Measurements from ENCODE around the gene CDC25A. TPM values are rescaled to one million over a fixed set of nuclear protein-coding genes. Genes with fewer than 3 reads are reported as not detected.
A peak's percentile ranks its signal among the peaks of the same experiment; 100 is the strongest.
"Not testable (repeated sequence)": the region's sequence is repeated elsewhere in the genome, so short reads cannot be mapped to it uniquely, and the experiment has no call there.

The CDC25A gene
- total RNA-seq (2014; rRNA removed; shearing (Covaris generic)), result 13.5 and 16.9 TPM in 2 replicates

DNA sequence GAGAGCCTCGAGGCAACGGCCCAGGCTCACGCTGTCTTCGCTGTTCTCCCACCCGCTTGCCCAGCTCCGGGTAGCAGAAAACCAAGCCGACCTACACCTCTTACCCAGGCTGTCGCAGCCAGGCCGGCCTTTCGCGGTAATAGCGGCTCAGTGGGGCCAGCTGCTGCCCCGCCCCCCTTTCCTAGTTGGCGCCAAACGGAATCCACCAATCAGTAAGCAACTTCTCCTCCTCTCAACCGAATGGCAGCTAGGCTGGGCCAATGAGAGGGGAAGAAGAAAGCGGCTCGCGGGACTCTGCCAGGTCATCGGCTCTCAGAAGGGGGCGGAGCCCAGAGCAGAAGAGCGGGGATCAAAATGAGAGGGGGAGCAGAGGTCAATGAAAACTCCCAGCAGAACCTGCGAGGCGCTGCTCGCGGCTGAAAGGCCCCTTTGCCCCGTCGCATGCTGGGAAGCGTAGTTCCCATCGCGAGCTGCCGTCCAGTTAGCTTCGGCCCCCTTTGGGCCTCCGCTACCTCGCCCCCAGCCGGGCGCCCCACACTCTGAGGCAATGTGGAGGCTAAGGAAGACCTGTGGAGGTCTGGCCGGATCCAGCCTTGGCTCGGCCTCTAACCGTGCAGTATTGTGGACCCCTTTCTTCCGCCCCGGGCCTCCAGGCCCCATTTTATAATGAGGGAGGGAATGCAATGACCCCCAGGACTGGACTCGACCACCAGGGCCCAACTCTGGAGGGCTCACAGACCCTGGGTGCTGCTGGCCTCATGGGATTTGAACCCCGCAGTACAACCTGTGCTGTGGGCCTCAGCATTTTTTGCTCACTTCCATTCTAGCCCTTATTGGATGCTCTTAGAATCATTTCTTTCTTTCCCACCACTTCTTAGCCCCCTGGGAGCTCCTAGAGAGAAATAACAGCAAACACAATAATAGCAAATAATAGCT lies at the start of gene CDC25A:
TSS of gene CDC25A (minus strand) at position 152 of the 936 bp plus-strand sequence. CDS start 470 bp downstream, outside the sequence.
- peak; percentile 99 for DNase-seq (ENCODE audit: low read depth)

GRCh38 chr3:48236531-48236930 lies 48.3 kb upstream of the CDC25A start:
- DNase-seq (ENCODE audit: low read depth), result no peak

- DNase-seq (ENCODE audit: low read depth), result no peak
These were observed 45.3 kb upstream of the CDC25A start for GRCh38 chr3:48233542-48233941.

DNA sequence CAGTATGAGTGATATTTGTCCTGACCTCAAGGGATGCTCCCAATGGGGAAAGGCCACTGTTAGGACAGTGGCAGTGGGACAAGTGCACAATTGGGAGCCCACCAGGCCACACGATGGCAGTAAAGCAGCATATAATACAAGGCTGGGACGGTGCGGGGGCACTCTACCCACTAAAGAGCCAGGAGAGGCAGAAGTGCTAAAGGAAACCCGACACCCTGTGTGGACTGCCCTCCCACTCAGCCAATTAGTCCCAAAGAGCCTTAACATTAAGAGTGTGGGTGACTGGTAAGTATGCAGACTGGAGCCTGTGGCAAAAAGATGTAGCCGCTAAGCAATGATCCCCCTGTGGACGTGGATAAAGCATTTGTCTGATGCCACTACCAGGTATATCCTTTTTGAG lies 44.5 kb upstream of the CDC25A start:
- peak; percentile 85 for DNase-seq (ENCODE audit: low read depth)

- no peak for DNase-seq (ENCODE audit: low read depth)
These were observed 44.0 kb upstream of the CDC25A start for GRCh38 chr3:48232232-48232631.

- no peak for DNase-seq (ENCODE audit: low read depth)
These were observed 38.7 kb upstream of the CDC25A start for GRCh38 chr3:48226939-48227338.

DNA sequence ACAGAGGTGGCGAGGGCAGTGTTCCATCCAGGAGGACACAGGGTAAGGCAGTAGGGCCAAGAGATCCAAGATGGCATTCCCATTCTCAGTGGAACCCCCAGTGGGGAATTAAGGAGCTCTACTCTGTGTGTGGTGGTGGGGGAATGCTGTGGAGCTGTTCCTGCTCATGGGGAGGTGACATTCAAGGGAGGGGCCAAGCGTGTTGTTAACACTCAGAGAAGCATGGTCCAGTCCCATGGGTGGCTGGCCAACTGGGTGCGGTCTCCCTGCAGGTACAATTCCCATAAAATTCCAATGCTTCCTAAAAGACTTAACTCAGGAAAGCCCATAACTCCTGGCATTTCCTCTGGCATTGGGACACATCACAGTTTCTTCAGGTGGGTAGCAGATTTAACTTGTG lies 37.4 kb upstream of the CDC25A start:
- no peak for DNase-seq (ENCODE audit: low read depth)

DNA sequence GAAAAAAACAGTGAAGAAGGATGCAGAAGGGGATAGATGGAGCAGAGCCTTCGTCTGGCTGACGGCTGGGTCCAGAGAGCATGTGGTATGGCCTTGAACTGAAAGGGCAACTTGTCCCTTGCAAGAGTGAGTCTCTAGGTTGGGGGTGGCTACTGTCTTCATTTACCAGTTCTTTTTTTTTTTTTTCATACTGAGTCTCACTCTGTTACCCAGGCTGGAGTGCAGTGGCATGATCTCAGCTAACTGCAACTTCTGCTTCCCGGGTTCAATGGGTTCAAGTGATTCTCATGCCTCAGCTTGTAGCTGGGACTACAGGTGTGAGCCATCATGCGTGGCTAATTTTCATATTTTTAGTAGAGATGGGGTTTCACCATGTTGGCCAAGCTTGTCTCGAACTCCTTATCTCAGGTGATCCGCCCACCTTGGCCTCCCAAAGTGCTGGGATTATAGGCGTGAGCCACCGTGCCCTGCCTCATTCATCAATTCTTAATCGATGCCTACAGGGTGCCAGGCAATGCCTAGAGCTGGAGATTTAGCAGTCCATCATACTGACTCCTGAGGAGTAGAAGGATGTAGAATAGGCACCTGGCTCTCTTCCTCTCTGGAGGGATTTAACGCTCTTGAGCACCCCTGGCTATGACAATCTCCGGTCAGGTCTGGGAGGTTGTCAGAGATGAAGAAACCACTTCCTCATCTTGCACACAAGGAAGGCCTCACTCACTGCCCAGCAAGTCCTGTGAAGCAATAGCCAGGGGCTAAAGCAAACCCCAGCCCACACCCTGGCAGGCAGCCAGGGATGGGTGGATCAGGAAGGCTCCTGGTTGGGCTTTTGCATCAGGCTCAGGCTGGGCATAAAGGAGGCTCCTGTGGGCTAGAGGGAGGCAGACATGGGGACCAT lies 34.6 kb upstream of the CDC25A start, which contains the start of gene CAMP:
TSS of gene CAMP (plus strand) at position 880 of the 898 bp plus-strand sequence. CDS start at position 897, 17 bp downstream.
- peak; percentile 90 for DNase-seq (ENCODE audit: low read depth)

DNA sequence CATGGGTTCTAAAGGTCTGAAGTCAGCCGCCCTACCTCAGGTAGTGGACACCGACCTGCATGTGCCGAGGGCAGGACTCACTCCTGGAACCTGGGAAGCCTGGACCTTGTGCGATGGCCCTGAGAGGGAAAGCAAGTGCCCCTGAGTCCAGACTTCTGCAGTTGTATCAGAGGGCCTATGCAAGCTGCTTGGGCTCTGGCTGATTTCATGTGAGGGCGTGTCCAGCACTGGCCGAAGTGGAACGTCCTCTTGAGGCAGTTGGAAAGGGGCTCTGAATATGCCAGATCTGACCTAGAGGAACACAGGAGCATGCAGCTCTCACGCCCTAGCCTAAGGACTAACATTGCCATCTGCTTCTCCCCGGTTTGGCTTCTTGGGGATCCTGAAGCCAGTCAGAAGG lies 32.5 kb upstream of the CDC25A start:
- DNase-seq (ENCODE audit: low read depth), result no peak

GRCh38 chr3:48219543-48219942 lies 31.3 kb upstream of the CDC25A start:
- DNase-seq (ENCODE audit: low read depth), result peak; percentile 31

DNA sequence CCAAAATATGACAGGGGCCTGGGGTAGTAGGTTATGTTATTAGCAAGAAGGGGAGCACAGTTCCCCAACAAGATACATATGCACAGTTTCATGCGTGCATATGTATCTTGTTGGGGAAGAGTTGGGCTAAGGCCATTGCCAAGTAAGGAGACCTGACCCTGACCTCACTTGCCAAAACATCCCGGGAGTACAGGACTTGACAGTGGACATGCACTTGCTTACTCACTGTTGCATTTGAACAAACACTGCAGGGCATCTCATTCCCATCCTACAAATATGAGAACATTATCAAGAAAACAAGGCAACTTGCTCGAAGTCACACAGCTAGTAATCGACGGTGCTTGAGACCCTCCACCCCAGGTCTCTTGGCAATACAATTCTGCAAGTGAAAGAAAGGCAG lies 30.3 kb upstream of the CDC25A start:
- DNase-seq (ENCODE audit: low read depth), result no peak

DNA sequence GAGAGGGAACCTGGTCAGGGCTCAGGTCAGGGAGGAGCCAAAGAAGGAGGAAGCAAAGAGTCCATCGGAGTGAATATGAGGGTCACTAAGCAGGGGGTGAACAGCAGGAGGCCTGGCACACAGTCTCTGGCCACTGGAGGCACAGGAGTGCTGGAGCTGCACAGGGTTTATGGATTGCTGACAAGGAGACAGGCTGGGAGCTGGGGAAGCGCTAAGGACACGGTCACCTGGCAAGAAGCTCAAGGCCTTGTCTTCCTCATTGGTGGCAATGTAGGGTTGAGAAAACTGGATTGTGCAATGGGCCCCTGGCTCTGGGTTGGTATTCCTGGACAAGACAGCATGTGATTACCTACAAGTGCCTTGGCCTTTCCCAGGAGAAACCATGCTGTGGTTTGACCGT lies 29.2 kb upstream of the CDC25A start:
- no peak for DNase-seq (ENCODE audit: low read depth)

GRCh38 chr3:48215876-48216275 lies 27.7 kb upstream of the CDC25A start:
- no peak for DNase-seq (ENCODE audit: low read depth)

DNA sequence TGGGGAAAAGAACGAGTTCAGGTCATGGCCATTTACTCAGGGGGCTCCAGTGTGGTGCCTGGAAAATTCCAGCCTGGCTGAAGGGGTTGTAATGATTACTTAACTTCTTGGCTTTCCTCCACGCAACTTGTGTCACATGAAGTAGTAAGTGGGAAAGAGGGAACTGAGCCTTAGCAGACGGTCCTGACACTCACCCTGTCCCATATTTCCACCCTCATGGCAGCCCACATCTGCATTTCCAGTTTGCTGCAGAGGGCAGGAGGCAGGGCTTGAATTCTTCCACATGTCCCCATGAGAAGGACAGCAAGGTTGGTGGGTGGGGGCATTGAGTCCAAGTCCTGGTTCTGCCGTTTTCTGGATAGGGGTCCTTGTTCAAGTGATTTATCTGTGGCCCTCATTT lies 27.2 kb upstream of the CDC25A start:
- DNase-seq (ENCODE audit: low read depth), result no peak

DNA sequence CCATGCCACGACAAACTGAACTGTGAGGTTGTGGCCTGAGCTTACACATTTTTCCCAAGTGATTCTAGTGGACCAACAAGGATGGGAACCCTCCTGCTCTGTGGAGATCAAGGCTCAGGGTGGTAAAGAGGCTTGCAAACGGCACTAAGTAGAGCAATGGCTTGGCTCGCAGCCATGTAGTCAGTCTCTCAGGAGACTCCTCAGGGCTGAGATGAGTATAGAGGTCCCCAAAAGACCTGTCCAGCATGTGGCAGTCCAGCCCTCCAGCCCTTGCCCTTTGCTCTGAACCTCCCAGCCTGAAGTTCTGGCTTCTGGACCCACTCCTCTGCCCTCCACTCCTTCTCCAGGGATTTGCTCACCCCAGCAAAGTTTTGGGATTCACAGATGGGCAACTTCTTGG lies 26.8 kb upstream of the CDC25A start:
- no peak for DNase-seq (ENCODE audit: low read depth)

DNA sequence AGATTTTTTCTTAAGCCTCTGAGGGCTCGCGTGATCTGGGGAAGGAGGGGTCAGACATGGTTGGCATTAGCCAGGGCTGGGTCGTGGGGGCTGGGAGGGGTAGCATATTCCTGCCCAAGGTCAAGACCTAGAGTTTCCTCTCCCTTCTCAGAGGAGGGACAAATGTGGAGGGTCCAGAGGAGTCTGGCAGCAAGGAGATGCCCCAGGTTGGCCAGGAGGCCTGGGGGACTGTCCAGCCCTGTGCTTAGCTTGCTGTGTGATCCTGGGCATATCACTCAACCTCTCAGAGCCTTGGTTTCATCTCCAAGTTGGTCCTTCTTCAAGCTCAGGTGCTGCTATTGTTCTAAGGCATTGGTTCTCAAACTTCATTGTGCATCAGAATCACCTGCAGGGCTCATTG lies 26.0 kb upstream of the CDC25A start:
- DNase-seq (ENCODE audit: low read depth), result no peak

- DNase-seq (ENCODE audit: low read depth), result not testable (repeated sequence)
These were observed 23.6 kb upstream of the CDC25A start for GRCh38 chr3:48211776-48212175.

GRCh38 chr3:48210534-48210933 lies 22.3 kb upstream of the CDC25A start:
- DNase-seq (ENCODE audit: low read depth), result not testable (repeated sequence)

DNA sequence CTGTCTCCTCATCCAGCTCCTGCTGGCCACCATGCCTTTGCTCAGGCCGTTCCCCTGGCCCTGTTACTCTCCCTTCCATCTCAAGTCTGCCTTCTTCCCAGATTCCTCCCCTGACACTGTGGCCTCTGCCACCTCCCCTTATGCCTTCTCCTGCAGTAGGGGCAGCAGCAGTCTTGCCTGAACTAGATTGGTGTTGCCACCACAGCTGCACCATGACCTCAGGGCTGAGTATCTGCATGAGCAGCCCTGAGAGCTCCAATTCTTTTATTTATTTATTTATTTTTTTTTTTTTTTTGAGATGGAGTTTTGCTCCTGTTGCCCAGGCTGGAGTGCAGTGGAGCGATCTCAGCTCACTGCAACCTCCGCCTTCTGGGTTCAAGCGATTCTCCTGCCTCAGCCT lies 21.2 kb upstream of the CDC25A start:
- no peak for DNase-seq (ENCODE audit: low read depth)

DNA sequence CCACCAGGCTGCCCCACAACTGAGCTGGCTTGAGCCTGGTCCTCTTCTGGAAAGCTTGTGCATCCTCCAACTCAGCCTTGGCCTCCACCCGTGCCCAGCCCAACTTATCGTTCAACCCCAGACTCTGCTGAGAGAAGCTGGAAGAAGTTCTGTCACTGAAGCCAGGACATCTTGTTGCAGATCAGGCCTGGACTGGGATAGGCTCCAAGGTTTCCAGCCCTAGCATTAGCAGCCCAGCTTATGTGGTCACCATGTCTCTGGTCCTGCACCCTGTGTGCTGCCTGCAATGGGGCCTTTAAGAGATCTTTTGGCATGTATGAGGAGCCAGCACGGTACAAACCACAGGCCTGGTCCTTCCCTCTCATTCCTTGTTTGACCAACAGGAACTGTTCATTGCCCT lies 19.9 kb upstream of the CDC25A start:
- no peak for DNase-seq (ENCODE audit: low read depth)

DNA sequence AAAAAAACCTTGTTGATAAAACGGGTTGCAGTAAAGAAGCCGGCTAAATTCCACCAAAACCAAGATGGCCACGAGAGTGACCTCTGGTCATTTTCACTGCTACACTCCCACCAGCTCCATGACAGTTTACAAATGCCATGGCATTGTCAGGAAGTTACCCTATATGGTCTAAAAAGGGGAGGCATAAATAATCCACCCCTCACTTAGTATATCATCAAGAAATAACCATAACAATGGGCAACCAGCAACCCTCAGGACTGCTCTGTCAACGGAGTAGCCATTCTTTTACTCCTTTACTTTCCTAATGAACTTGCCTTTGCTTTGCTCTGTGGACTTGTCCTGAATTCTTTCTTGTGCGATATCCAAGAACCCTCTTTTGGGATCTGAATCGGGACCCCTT lies 14.4 kb upstream of the CDC25A start:
- no peak for DNase-seq (ENCODE audit: low read depth)

DNA sequence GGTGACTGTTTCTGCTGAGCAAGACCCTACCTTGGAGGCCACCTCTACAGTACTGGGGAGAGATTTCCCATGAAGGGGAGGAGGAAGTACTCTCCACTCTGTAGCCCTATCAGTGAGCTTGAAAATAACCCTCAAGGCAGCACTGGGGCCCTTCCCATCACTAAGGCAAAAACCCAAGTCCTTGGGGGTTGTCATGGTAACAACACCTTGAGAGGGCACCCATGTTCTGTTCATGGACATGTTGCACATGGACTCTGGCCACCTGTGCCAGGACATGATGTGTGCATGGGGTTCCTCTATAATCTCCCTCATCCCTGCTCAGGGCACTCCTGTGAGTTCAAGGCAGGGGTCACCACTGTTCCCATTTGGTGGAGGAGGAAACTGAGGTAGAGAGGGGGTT lies 10.9 kb upstream of the CDC25A start:
- DNase-seq (ENCODE audit: low read depth), result no peak

All from RPMI7951 (cell line).